Peyer's patch (tissue), 4 donors: ENCODE data around the gene SMIM14. TPM values are rescaled to one million over a fixed set of nuclear protein-coding genes. Genes with fewer than 3 reads are reported as not detected.
"Not testable (repeated sequence)": the region's sequence is repeated elsewhere in the genome, so short reads cannot be mapped to it uniquely, and the experiment has no call there.

Source experiments
- DNase-seq, 3 donors: peaks; one replicate each; pipeline ENCODE4 v3.0.0-alpha.2; 2017 to 2019
- H3K27ac ChIP-seq, 4 donors: fragments of 200-600 bp; sonication (generic); one replicate each; pipeline ENCODE4 v1.5.1; 2016 to 2019
- H3K27me3 ChIP-seq, 2 donors: fragments of 200-600 bp; sonication (generic); one replicate each; pipeline ENCODE4 v1.5.1; 2019
- H3K36me3 ChIP-seq, 3 donors: fragments of 200-600 bp; sonication (generic); one replicate each; pipeline ENCODE4 v1.5.1; 2016 to 2019
- H3K4me1 ChIP-seq, 4 donors: fragments of 200-600 bp; sonication (generic); one replicate each; pipeline ENCODE4 v1.5.1; 2016 to 2019
- H3K4me3 ChIP-seq, 4 donors: fragments of 200-600 bp; sonication (generic); 1 replicate in 3 of 4; 2 replicates in 1 of 4; pipeline ENCODE4 v1.5.1; 2016 to 2019; ENCODE audit warnings: mild to moderate bottlenecking in 1 of 4
- H3K9me3 ChIP-seq, 4 donors: fragments of 200-600 bp; sonication (generic); one replicate each; pipeline ENCODE4 v1.5.1; 2016 to 2019; ENCODE audit warnings: mild to moderate bottlenecking in 1 of 4
- POLR2A ChIP-seq, 2 donors: fragments of 450-650 bp; IDR thresholded peaks; one replicate each; pipeline ENCODE4 v1.5.1; 2017; ENCODE audit warnings: antibody characterized with exemption in 2 of 2, mild to moderate bottlenecking in 2 of 2, moderate library complexity in 2 of 2
- total RNA-seq, 4 donors: library from RNA; depleted of rRNA; stranded (reverse); fragments of >200 nt; gene quantifications; one replicate each; pipeline ENCODE4 v1.1.0, GENCODE V29; 2016
- TF ChIP-seq, protein P1 (sequence below), 6 experiments: fragments of 450-650 bp in 4 of 6; fragments of 200-600 bp in 2 of 6; sonication (generic) in 1 of 6; IDR thresholded peaks; one replicate each; pipeline ENCODE4 v1.5.1; 2017 to 2019; ENCODE audit warnings: antibody characterized with exemption in 6 of 6, mild to moderate bottlenecking in 3 of 6, moderate library complexity in 1 of 6

SMIM14 gene
- total RNA-seq, 4 donors from 2014 or later = 27.7 to 49.6 (median 39.8) TPM

DNA sequence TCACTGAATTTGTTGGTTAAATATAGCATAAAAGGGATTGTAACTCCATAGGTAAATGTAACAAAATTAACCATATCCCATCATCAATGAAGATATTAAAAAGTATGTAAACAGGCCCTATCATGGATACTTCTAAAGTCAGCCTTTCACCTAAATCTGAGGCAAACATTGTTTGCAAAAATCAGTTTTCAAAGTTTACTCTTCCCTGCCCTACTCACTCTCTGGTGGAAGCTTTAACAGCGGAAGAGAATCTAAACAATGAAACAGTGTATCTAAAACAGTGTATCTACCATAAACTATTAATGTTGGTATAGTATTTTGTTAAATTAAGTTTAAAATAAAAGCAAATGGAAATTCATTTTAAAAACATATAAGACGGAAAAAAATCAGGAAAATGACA is 21.1 kb downstream of the SMIM14 start:
- Histone ChIP-seq H3K27me3 (no peaks in the 10 kb centered on the region), H3K9me3 (no peaks in the 10 kb centered on the region), H3K4me3 (no peak overlapping the region), H3K27ac (no peak overlapping the region), H3K4me1 (peaks cover 0 to 11% (median 0%) of the 10 kb centered on the region in 4 donors), H3K36me3 (no peaks in the 10 kb centered on the region)
- TF ChIP-seq POLR2A (IDR thresholded peaks at IDR 0.05) = no peak
- TF ChIP-seq, protein P1, sequence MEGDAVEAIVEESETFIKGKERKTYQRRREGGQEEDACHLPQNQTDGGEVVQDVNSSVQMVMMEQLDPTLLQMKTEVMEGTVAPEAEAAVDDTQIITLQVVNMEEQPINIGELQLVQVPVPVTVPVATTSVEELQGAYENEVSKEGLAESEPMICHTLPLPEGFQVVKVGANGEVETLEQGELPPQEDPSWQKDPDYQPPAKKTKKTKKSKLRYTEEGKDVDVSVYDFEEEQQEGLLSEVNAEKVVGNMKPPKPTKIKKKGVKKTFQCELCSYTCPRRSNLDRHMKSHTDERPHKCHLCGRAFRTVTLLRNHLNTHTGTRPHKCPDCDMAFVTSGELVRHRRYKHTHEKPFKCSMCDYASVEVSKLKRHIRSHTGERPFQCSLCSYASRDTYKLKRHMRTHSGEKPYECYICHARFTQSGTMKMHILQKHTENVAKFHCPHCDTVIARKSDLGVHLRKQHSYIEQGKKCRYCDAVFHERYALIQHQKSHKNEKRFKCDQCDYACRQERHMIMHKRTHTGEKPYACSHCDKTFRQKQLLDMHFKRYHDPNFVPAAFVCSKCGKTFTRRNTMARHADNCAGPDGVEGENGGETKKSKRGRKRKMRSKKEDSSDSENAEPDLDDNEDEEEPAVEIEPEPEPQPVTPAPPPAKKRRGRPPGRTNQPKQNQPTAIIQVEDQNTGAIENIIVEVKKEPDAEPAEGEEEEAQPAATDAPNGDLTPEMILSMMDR (IDR thresholded peaks at IDR 0.05) = no peak
- no peak for DNase-seq

DNA sequence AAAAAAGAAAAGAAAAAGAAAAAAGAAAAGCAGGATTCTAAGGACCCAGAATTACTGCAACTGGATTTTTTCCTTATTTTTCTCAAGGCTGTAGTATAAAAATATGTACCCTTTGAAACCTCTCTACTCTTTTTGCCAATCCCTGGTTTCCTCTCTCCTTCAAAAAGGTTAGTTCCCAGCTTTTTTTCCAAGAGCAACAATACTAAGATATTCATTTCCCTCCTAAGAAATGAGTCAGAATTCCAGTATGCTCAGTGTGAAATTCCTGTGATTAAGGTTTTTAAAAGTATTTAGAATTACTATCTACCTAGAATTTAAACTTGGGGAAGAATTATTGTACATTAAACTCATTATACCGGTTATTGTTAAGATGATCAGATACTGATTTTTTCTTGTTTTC is 22.0 kb downstream of the SMIM14 start:
- Histone ChIP-seq H3K4me1 (peaks cover 0 to 7% (median 0%) of the 10 kb centered on the region in 4 donors), H3K27me3 (no peaks in the 10 kb centered on the region), H3K9me3 (no peaks in the 10 kb centered on the region), H3K27ac (no peak overlapping the region), H3K4me3 (no peak overlapping the region), H3K36me3 (no peaks in the 10 kb centered on the region)
- no peak for DNase-seq
- TF ChIP-seq POLR2A (IDR thresholded peaks at IDR 0.05) = no peak
- TF ChIP-seq, protein P1 (IDR thresholded peaks at IDR 0.05) = no peak

DNA sequence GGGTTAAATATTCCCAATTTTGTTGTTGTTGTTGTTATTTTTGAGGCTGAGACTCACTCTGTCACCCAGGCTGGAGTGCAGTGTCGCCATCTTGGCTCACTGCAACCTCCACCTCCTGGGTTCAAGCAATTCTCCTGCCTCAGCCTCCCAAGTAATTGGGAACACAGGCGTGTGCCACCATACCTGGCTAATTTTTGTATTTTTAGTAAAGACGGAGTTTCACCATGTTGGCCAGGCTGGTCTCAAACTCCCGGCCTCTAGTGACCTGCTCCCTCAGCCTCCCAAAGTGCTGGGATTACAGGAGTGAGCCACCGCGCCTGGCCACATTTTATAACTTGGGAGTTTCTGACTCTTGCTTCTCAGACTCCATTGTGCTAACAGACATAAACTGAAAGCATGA is 22.6 kb downstream of the SMIM14 start:
- not testable (repeated sequence) for H3K4me3 ChIP-seq, H3K9me3 ChIP-seq, H3K36me3 ChIP-seq, H3K4me1 ChIP-seq, H3K27me3 ChIP-seq, DNase-seq, H3K27ac ChIP-seq

DNA sequence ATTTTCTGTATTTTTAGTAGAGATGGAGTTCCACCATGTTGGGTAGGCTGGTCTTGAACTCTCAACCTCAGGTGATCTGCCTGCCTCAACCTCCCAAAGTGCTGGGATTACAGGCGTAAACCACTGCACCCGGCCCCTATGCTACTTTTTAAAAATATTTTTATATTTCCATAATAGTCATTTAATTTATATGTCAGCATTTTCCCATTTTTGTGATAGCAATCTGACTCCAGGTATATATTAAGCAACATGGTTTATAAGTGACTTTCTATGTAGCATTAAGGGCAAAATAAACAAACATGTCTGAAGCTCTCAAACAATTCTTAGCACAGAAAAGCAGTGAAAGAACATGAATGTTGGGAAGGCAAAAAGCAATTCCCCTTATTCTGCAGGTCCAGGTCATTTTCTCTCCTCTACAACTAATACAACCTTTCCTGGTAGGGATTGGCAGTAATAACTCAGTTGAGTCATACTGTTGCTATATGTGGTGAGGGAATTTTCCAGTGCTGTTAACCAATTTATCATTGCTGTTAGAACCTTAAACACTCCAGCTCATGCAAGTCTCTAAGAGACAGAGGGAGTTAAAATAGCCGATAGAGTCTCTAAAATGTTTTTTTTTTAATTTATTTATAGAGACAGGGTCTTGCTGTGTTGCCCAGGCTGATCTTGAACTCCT is 24.0 kb downstream of the SMIM14 start:
- no peaks in the 10 kb centered on the region for H3K9me3 ChIP-seq
- H3K27me3 ChIP-seq = no peaks in the 10 kb centered on the region
- H3K4me3 ChIP-seq = no peak overlapping the region
- no peak overlapping the region for H3K27ac ChIP-seq
- no peak for DNase-seq
- H3K36me3 ChIP-seq = peaks cover 0 to 12% (median 0%) of the 10 kb centered on the region in 3 donors
- no peak for TF ChIP-seq POLR2A (IDR thresholded peaks at IDR 0.05)
- TF ChIP-seq, protein P1 (IDR thresholded peaks at IDR 0.05) = no peak
- peaks cover 0 to 7% (median 0%) of the 10 kb centered on the region in 4 donors for H3K4me1 ChIP-seq

DNA sequence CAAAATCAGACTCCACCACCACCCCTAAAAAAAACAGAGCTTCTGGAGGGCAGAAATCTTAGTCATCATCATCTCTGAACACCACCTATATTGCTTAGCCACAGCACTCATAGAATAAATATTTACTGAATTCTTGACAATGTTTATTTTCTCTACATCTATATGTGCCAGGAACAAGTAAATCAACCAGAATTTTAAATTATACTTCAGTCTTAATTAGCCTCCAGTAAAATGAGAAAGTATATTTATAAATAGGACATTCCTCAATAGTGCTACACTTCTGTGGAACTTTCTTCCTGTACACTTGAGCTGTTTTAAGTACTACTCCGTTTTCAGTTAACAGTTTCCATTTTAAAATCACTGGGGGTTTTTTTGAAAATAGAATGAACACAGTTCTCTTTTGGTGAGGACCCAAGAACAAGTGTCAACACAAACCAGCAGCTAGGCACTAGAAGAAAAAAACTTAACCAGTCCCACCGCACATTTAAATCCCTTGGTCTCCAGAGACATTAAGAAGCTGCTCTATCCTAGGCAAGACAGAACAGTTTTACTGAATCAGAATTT is 25.5 kb downstream of the SMIM14 start:
- Histone ChIP-seq H3K9me3 (no peaks in the 10 kb centered on the region), H3K4me1 (peaks cover 0 to 7% (median 0%) of the 10 kb centered on the region in 4 donors), H3K27me3 (no peaks in the 10 kb centered on the region), H3K36me3 (peaks cover 0 to 12% (median 0%) of the 10 kb centered on the region in 3 donors), H3K4me3 (no peak overlapping the region), H3K27ac (peak overlapping the region in 1 of 4 donors; percentile 50)
- TF ChIP-seq POLR2A (IDR thresholded peaks at IDR 0.05) = no peak
- TF ChIP-seq, protein P1 (IDR thresholded peaks at IDR 0.05) = no peak
- DNase-seq = no peak

DNA sequence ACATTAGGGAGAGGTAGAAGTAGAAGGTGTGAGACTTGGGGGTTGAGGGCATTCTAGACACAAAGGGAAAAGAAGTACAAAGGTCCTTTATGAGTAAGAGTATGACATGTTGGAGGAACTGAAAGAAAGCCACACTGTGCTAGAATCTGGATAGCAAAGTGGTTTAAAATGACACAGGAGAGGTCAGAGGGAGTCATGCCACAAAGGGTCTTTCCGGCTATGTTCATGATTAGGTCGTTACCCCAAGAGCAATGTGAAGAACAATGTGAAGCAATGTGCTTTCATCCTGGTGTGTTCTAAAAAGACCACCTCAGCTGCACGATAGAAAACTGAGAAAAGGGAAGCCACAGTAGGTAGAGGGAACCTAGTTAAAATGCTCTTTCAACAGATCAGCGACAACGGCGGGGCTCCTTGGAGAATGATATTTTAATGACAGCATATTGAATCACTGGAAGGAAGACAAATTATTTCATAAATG is 29.2 kb downstream of the SMIM14 start:
- no peak overlapping the region for H3K4me3 ChIP-seq
- H3K9me3 ChIP-seq = no peaks in the 10 kb centered on the region
- peak in 1 of 3 donors; percentile 32 for DNase-seq

More for the DNA sequence above, 29.2 kb downstream of the SMIM14 start:
- Histone ChIP-seq H3K27ac (peak overlapping the region in 2 of 4 donors; percentile 15 to 59), H3K27me3 (no peaks in the 10 kb centered on the region), H3K4me1 (peaks cover 0 to 7% (median 0%) of the 10 kb centered on the region in 4 donors), H3K36me3 (peaks cover 0 to 21% (median 0%) of the 10 kb centered on the region in 3 donors)
- TF ChIP-seq, protein P1 (IDR thresholded peaks at IDR 0.05) = no peak
